Uterus (tissue), 2 donors: ENCODE results near the gene SLC25A4.

Source experiments
- CTCF ChIP-seq, 4 experiments: fragments of 200-600 bp in 2 of 4; fragments of 450-650 bp in 2 of 4; sonication (generic) in 2 of 4; IDR thresholded peaks; one replicate each; pipeline ENCODE4 v1.5.1; 2016 to 2019; ENCODE audit warnings: antibody characterized with exemption in 4 of 4, mild to moderate bottlenecking in 2 of 4, moderate library complexity in 1 of 4
- POLR2A ChIP-seq, 2 donors: fragments of 450-650 bp; IDR thresholded peaks; one replicate each; pipeline ENCODE4 v1.6.1; 2016; ENCODE audit warnings: antibody characterized with exemption in 2 of 2, mild to moderate bottlenecking in 1 of 2, moderate library complexity in 1 of 2

- TF ChIP-seq CTCF (IDR thresholded peaks at IDR 0.05) (no peak), POLR2A (IDR thresholded peaks at IDR 0.05) (no peak)
These were observed 4.9 kb upstream of the SLC25A4 start for GRCh38 chr4:185138161-185138560.
